ENCODE measurements around the gene BLOC1S4.
"Not testable (repeated sequence)": the region's sequence is repeated elsewhere in the genome, so short reads cannot be mapped to it uniquely, and the experiment has no call there.

Gene BLOC1S4

GRCh38 chr4:6718932-6719610 is 3.1 kb downstream of the BLOC1S4 start:
- DNase-seq (ENCODE audit: low spot score): no peak

- DNase-seq (ENCODE audit: low spot score): no peak
Measured at GRCh38 chr4:6719611-6720179, 3.7 kb downstream of the BLOC1S4 start.

- DNase-seq (ENCODE audit: low spot score): peak; percentile 82
Measured at GRCh38 chr4:6720202-6720699, 4.3 kb downstream of the BLOC1S4 start.

GRCh38 chr4:6721121-6721520 is 5.1 kb downstream of the BLOC1S4 start:
- no peak for DNase-seq (ENCODE audit: low spot score)

GRCh38 chr4:6722891-6723290 is 6.9 kb downstream of the BLOC1S4 start:
- DNase-seq (ENCODE audit: low spot score): no peak

- no peak for DNase-seq (ENCODE audit: low spot score)
Measured at GRCh38 chr4:6723851-6724250, 7.9 kb downstream of the BLOC1S4 start.

- DNase-seq (ENCODE audit: low spot score): no peak
Measured at GRCh38 chr4:6724421-6725111, 8.6 kb downstream of the BLOC1S4 start.

GRCh38 chr4:6725427-6725961 is 9.5 kb downstream of the BLOC1S4 start:
- not testable (repeated sequence) for DNase-seq (ENCODE audit: low spot score)

GRCh38 chr4:6727081-6727942 is 11.3 kb downstream of the BLOC1S4 start:
- peak; percentile 94 for DNase-seq (ENCODE audit: low spot score)

GRCh38 chr4:6727943-6728250 is 11.9 kb downstream of the BLOC1S4 start:
- DNase-seq (ENCODE audit: low spot score): no peak

- no peak for DNase-seq (ENCODE audit: low spot score)
Measured at GRCh38 chr4:6728320-6729029, 12.5 kb downstream of the BLOC1S4 start.

GRCh38 chr4:6730603-6731317 is 14.8 kb downstream of the BLOC1S4 start:
- no peak for DNase-seq (ENCODE audit: low spot score)

GRCh38 chr4:6731318-6731675 is 15.3 kb downstream of the BLOC1S4 start:
- no peak for DNase-seq (ENCODE audit: low spot score)

GRCh38 chr4:6731780-6732179 is 15.8 kb downstream of the BLOC1S4 start:
- no peak for DNase-seq (ENCODE audit: low spot score)

- DNase-seq (ENCODE audit: low spot score): peak; percentile 82
Measured at GRCh38 chr4:6732441-6733357, 16.7 kb downstream of the BLOC1S4 start.

GRCh38 chr4:6733358-6734164 is 17.6 kb downstream of the BLOC1S4 start:
- no peak for DNase-seq (ENCODE audit: low spot score)

GRCh38 chr4:6734165-6734786 is 18.3 kb downstream of the BLOC1S4 start:
- no peak for DNase-seq (ENCODE audit: low spot score)

- no peak for DNase-seq (ENCODE audit: low spot score)
Measured at GRCh38 chr4:6739920-6740319, 23.9 kb downstream of the BLOC1S4 start.
